Trophoblast cell (in vitro differentiated cells and primary cell): ENCODE data around the gene DIAPH2.

Experiments used
- DNase-seq, 2 donors: peaks; one replicate each; pipeline ENCODE4 v3.0.0-alpha.2; 2016
- H2AFZ ChIP-seq: 2 replicates; pipeline ENCODE4 v1.6.1; 2013; ENCODE audit warnings: low read length, moderate library complexity, mild to moderate bottlenecking; ENCODE audit not compliant: insufficient read depth, poor library complexity
- H2AK5ac ChIP-seq: 2 replicates; pipeline ENCODE4 v1.6.1; 2013; ENCODE audit warnings: mild to moderate bottlenecking, low read length
- H2BK120ac ChIP-seq: 2 replicates; pipeline ENCODE4 v1.6.1; 2013; ENCODE audit warnings: low read length, mild to moderate bottlenecking, moderate library complexity; ENCODE audit not compliant: insufficient read depth, poor library complexity
- H2BK12ac ChIP-seq: 2 replicates; pipeline ENCODE4 v1.6.1; 2013; ENCODE audit warnings: mild to moderate bottlenecking, low read length, moderate library complexity
- H2BK5ac ChIP-seq: 2 replicates; pipeline ENCODE4 v1.6.1; 2013; ENCODE audit warnings: low read length, low read depth, moderate library complexity, mild to moderate bottlenecking; ENCODE audit not compliant: poor library complexity
- H3K14ac ChIP-seq: 2 replicates; pipeline ENCODE4 v1.6.1; 2013; ENCODE audit warnings: mild to moderate bottlenecking, low read length
- H3K18ac ChIP-seq: 2 replicates; pipeline ENCODE4 v1.6.1; 2013; ENCODE audit warnings: mild to moderate bottlenecking, low read length
- H3K23ac ChIP-seq: 2 replicates; pipeline ENCODE4 v1.6.1; 2013; ENCODE audit warnings: low read length
- H3K27ac ChIP-seq: 2 replicates; pipeline ENCODE4 v1.5.1; 2013; ENCODE audit warnings: low read depth, mild to moderate bottlenecking, inconsistent platforms, low read length, moderate library complexity
- H3K27me3 ChIP-seq: 2 replicates; pipeline ENCODE4 v1.6.1; 2013; ENCODE audit warnings: inconsistent platforms, mild to moderate bottlenecking, low read length, moderate library complexity; ENCODE audit not compliant: insufficient read depth
- H3K36me3 ChIP-seq, 2 experiments: 1 replicate in 1 of 2; 2 replicates in 1 of 2; pipeline ENCODE4 v1.6.1; 2013; ENCODE audit warnings: low read length in 2 of 2, mild to moderate bottlenecking in 2 of 2, moderate library complexity in 1 of 2; ENCODE audit not compliant: insufficient read depth in 2 of 2, control insufficient read depth in 1 of 2
- H3K4ac ChIP-seq: 2 replicates; pipeline ENCODE4 v1.6.1; 2013; ENCODE audit warnings: low read depth, mild to moderate bottlenecking, low read length, moderate library complexity
- H3K4me1 ChIP-seq, 2 experiments: 1 replicate in 1 of 2; 2 replicates in 1 of 2; pipeline ENCODE4 v1.6.1; 2013; ENCODE audit warnings: low read length in 2 of 2, mild to moderate bottlenecking in 2 of 2, moderate library complexity in 1 of 2; ENCODE audit not compliant: insufficient read depth in 2 of 2, control insufficient read depth in 1 of 2
- H3K4me2 ChIP-seq: 2 replicates; pipeline ENCODE4 v1.6.1; 2013; ENCODE audit warnings: inconsistent platforms, mild to moderate bottlenecking, low read length, moderate library complexity
- H3K4me3 ChIP-seq: 2 replicates; pipeline ENCODE4 v1.5.1; 2013; ENCODE audit warnings: mild to moderate bottlenecking, low read depth, low read length, inconsistent platforms
- H3K79me1 ChIP-seq: one replicate; pipeline ENCODE4 v1.6.1; 2013; ENCODE audit warnings: low read length
- H3K79me2 ChIP-seq: 2 replicates; pipeline ENCODE4 v1.6.1; 2013; ENCODE audit warnings: low read length, mild to moderate bottlenecking; ENCODE audit not compliant: control insufficient read depth, insufficient read depth, poor library complexity
- H3K9ac ChIP-seq: 2 replicates; pipeline ENCODE4 v1.6.1; 2013; ENCODE audit warnings: mild to moderate bottlenecking, low read length
- H3K9me3 ChIP-seq: 2 replicates; pipeline ENCODE4 v1.6.1; 2013; ENCODE audit warnings: low read depth, mild to moderate bottlenecking, control low read depth, inconsistent platforms, low read length; ENCODE audit not compliant: insufficient read depth
- H4K12ac ChIP-seq: 2 replicates; pipeline ENCODE4 v1.6.1; 2013; ENCODE audit warnings: low read depth, mild to moderate bottlenecking, low read length, moderate library complexity
- H4K8ac ChIP-seq: 2 replicates; pipeline ENCODE4 v1.6.1; 2013; ENCODE audit warnings: low read depth, mild to moderate bottlenecking, low read length, moderate library complexity
- H4K91ac ChIP-seq: one replicate; pipeline ENCODE4 v1.6.1; 2013; ENCODE audit warnings: low read depth, mild to moderate bottlenecking, low read length, moderate library complexity
- WGBS: extraction: QIAGEN DNeasy Blood & Tissue Kit; methylation state at CpG from one replicate; pipeline ENCODE4 v1.1.7; 2013; ENCODE audit warnings: missing lambda C conversion rate; ENCODE audit not compliant: insufficient read length, insufficient coverage; ENCODE audit errors: extremely low coverage; 5-methylcytosine and 5-hydroxymethylcytosine counted together

Gene DIAPH2

DNA sequence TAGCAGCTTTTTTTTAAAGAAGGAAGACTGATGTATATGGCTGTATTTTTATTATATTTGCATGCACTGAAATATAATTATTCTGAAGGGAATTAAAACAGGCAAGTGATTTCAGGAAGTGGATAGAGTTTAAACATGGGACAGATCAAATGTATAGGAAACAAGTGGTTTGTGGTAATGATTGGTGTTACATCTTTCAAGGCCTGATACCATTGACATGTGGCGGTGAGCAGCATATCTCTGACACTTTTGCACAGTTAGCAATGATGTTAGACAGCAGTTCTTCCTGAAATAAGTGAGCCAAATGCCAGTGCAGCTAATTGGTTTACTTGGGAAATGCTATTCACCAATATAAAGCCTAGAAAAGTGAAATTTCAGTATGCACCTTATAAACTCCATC is 471.2 kb downstream of the DIAPH2 start:
- Histone ChIP-seq H2AK5ac (no peak overlapping the region), H3K14ac (no peak overlapping the region), H3K4me2 (no peak overlapping the region), H3K36me3 (no peaks in the 10 kb centered on the region), H3K4me3 (no peak overlapping the region), H3K27me3 (no peaks in the 10 kb centered on the region), H3K79me1 (no peaks in the 10 kb centered on the region), H4K12ac (no peak overlapping the region), H3K9ac (no peak overlapping the region), H2BK5ac (no peak overlapping the region), H3K18ac (no peak overlapping the region), H3K4ac (no peak overlapping the region), H2AFZ (no peak overlapping the region), H2BK12ac (no peak overlapping the region), H3K27ac (no peak overlapping the region), H4K8ac (no peak overlapping the region), H3K79me2 (no peaks in the 10 kb centered on the region), H3K23ac (no peak overlapping the region), H2BK120ac (no peak overlapping the region), H4K91ac (no peak overlapping the region), H3K9me3 (no peaks in the 10 kb centered on the region), H3K4me1 (no peaks in the 10 kb centered on the region)
- no peak for DNase-seq
- no CpG with 5 or more reads among the region's 1 CpG for WGBS

DNA sequence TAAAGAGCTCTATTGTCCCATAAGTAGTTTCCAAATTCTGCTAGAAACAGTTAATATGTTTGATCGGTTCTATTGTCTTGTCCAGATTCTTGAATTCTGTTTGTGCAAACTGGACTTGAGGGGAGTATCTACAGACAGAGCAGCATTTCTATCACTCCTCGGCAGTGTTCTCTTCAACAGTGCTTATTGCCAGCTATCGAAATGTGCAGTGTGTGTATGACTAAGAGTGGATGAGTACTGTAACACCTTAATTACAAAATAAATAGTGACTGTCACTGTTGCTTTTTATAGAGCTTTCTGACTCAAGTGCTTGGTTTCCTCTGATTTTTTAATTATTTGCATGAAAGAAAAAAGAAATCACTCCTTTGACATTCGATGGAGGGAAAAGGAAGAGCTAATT is 473.6 kb downstream of the DIAPH2 start:
- Histone ChIP-seq H4K91ac (no peak overlapping the region), H3K27ac (no peak overlapping the region), H2AK5ac (no peak overlapping the region), H3K79me2 (no peaks in the 10 kb centered on the region), H3K4me3 (no peak overlapping the region), H2AFZ (no peak overlapping the region), H2BK12ac (no peak overlapping the region), H3K9me3 (no peaks in the 10 kb centered on the region), H4K8ac (no peak overlapping the region), H3K4me1 (no peaks in the 10 kb centered on the region), H2BK5ac (no peak overlapping the region), H2BK120ac (no peak overlapping the region), H3K4ac (no peak overlapping the region), H4K12ac (no peak overlapping the region), H3K36me3 (no peaks in the 10 kb centered on the region), H3K27me3 (no peaks in the 10 kb centered on the region), H3K9ac (no peak overlapping the region), H3K14ac (no peak overlapping the region), H3K18ac (no peak overlapping the region), H3K79me1 (no peaks in the 10 kb centered on the region), H3K23ac (no peak overlapping the region), H3K4me2 (no peak overlapping the region)
- no peak for DNase-seq
- no CpG with 5 or more reads among the region's 4 CpGs for WGBS

DNA sequence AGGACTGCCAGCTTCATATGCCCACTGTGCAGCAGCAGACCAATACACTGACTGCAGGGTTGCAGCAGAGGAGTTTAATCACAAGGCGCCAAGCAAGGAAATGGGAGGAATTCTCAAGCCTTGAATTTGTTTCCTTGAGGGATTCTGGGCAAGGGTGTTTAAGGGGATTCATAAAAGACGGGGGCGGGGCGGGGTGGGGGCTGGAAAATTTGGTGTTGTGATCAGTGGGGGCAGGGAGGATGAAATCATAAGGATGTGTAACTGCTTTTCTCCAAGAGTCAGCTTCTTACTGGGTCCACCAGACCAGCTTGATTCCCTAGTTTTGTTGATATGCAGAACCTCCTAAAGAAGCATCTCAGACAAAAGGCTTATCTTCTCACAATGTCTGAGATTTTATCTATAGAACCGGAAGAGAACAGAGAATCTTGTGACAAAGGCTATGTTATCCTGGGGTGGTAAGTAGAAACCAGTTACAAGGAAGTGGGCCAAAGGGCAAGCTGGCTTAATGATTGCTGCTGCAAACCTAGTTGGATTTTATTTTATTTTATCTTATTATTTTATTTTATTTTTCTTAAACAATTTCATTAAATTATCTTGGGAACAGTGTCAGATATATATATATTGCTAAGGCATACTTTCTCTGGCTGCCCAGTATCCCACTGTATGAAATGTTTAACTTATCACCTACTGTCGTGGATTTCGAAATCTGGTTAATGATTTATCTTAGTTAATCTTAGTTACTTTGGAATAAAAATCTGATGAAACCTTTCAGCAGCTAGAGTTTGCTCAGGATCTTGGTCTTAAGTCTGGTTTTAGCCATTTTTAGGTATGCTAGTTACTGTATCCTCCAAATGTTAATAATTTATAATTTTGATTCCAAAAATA is 475.5 kb downstream of the DIAPH2 start:
- Histone ChIP-seq H3K4me3 (no peak overlapping the region), H3K27me3 (no peaks in the 10 kb centered on the region), H3K4ac (no peak overlapping the region), H3K4me1 (no peaks in the 10 kb centered on the region), H3K27ac (no peak overlapping the region), H3K9me3 (no peaks in the 10 kb centered on the region), H4K12ac (no peak overlapping the region), H2AFZ (no peak overlapping the region), H3K9ac (no peak overlapping the region), H2BK120ac (no peak overlapping the region), H2AK5ac (no peak overlapping the region), H4K91ac (no peak overlapping the region), H3K4me2 (no peak overlapping the region), H3K36me3 (no peaks in the 10 kb centered on the region), H4K8ac (no peak overlapping the region), H3K79me2 (no peaks in the 10 kb centered on the region), H2BK12ac (no peak overlapping the region), H3K79me1 (no peaks in the 10 kb centered on the region), H3K23ac (no peak overlapping the region), H3K18ac (no peak overlapping the region), H3K14ac (no peak overlapping the region), H2BK5ac (no peak overlapping the region)
- DNase-seq, result peak in 1 of 2 donors; percentile 48
- WGBS, result no CpG with 5 or more reads among the region's 7 CpGs

DNA sequence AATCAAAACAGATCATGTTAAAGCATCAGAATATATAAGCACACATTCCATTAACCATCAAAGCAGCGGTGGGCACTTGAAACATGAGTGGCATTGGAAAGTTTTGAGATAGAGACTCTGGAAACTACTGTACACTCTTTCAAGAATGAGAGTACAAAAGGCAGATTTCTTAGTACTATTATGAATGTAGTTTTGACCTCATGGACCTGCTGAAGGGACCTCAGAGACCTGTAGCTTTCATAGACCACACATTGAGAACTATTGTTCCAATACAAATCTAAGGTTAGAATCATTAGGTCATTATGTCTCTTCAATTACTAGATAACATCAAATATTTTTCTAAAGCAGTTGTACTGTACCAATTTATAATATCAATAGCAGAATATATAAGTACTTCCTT is 482.7 kb downstream of the DIAPH2 start:
- Histone ChIP-seq H4K12ac (no peak overlapping the region), H3K9ac (no peak overlapping the region), H3K27ac (no peak overlapping the region), H3K36me3 (no peaks in the 10 kb centered on the region), H3K9me3 (no peaks in the 10 kb centered on the region), H2BK5ac (no peak overlapping the region), H3K4me1 (peaks cover 0 to 4% of the 10 kb centered on the region in 2 experiments), H4K91ac (no peak overlapping the region), H3K4me2 (no peak overlapping the region), H3K27me3 (no peaks in the 10 kb centered on the region), H3K4me3 (no peak overlapping the region), H4K8ac (no peak overlapping the region), H3K23ac (no peak overlapping the region), H3K79me1 (no peaks in the 10 kb centered on the region), H3K14ac (no peak overlapping the region), H2BK12ac (no peak overlapping the region), H2BK120ac (no peak overlapping the region), H2AFZ (no peak overlapping the region), H3K18ac (no peak overlapping the region), H2AK5ac (no peak overlapping the region), H3K79me2 (no peaks in the 10 kb centered on the region), H3K4ac (no peak overlapping the region)
- WGBS, result no CpG with 5 or more reads among the region's 1 CpG
- no peak for DNase-seq
